HG03025 (cell line): ENCODE data around the gene DCDC1.

Experiments
- ATAC-seq: cut with Tn5 transposase; IDR thresholded peaks from one replicate; pipeline ENCODE4 v1.9.1; 2021; ENCODE audit warnings: mild to moderate bottlenecking, moderate library complexity; ENCODE audit not compliant: unreplicated experiment, low FRiP score

DCDC1 gene

GRCh38 chr11:30814737-30815136 is 554.8 kb downstream of the DCDC1 start:
- no peak for ATAC-seq
